H1 (cell line): ENCODE data around the gene KRTAP12-3. TPM values are rescaled to one million over a fixed set of nuclear protein-coding genes. Genes with fewer than 3 reads are reported as not detected.

Experiments
- CTCF ChIA-PET: fragments of 300-600 bp; sonication (Branson Sonifier 250); formaldehyde crosslinking; loops from one replicate; lab custom pipeline; 2021; ENCODE audit not compliant: partially characterized antibody; lab: Charles Lee
- POLR2A ChIA-PET: fragments of 300-600 bp; sonication (Branson Sonifier 250); formaldehyde crosslinking; loops from one replicate; lab custom pipeline; 2021; ENCODE audit warnings: inconsistent platforms; ENCODE audit not compliant: partially characterized antibody; lab: Charles Lee
- DNase-seq, 2 experiments: peaks; one replicate each; pipeline versions ENCODE4 v3.0.0 to v3.0.0-alpha.2; 2010 to 2022; ENCODE audit warnings: low spot score in 2 of 2, low read depth in 1 of 2, mixed read lengths in 1 of 2
- FAIRE-seq: peaks from 2 replicates; lab custom pipeline; 2011; peaks lifted over from hg19 to GRCh38; lab: Jason Lieb, UNC
- H2AFZ ChIP-seq: 2 replicates; pipeline ENCODE4 v1.8.1; 2012; ENCODE audit warnings: low read length, inconsistent platforms
- H2AK5ac ChIP-seq: 2 replicates; pipeline ENCODE4 v1.6.1; 2013; ENCODE audit warnings: low read depth, low read length
- H2BK120ac ChIP-seq: replicated peaks from 2 replicates; pipeline ENCODE3; 2013; ENCODE audit warnings: low read depth, low read length, inconsistent platforms
- H2BK12ac ChIP-seq: 2 replicates; pipeline ENCODE4 v1.6.1; 2013; ENCODE audit warnings: low read depth, low read length
- H2BK15ac ChIP-seq: 2 replicates; pipeline ENCODE4 v1.6.1; 2013; ENCODE audit warnings: low read length
- H2BK20ac ChIP-seq: 2 replicates; pipeline ENCODE4 v1.6.1; 2013; ENCODE audit warnings: low read length
- H2BK5ac ChIP-seq: 2 replicates; pipeline ENCODE4 v1.6.1; 2013; ENCODE audit warnings: low read depth, low read length
- H3K14ac ChIP-seq: 2 replicates; pipeline ENCODE4 v1.6.1; 2013; ENCODE audit warnings: inconsistent platforms; ENCODE audit not compliant: insufficient read length
- H3K18ac ChIP-seq: 2 replicates; pipeline ENCODE4 v1.6.1; 2013; ENCODE audit warnings: low read length; ENCODE audit errors: extremely low read depth
- H3K23ac ChIP-seq: 2 replicates; pipeline ENCODE4 v1.6.1; 2013; ENCODE audit warnings: inconsistent platforms; ENCODE audit not compliant: insufficient read length
- H3K23me2 ChIP-seq: 2 replicates; pipeline ENCODE4 v1.6.1; 2013; ENCODE audit warnings: low read depth, low read length
- H3K27ac ChIP-seq: 2 replicates; pipeline ENCODE4 v1.6.1; 2011; ENCODE audit warnings: low read depth, low read length, inconsistent platforms
- H3K27me3 ChIP-seq, 4 experiments: replicated peaks in 1 of 4; 1 replicate in 1 of 4; 2 replicates in 3 of 4; pipeline versions ENCODE4 v1.6.1 to v1.8.1; 2011 to 2013; ENCODE audit warnings: low read length in 3 of 4, mild to moderate bottlenecking in 3 of 4, inconsistent platforms in 2 of 4, mixed read lengths in 2 of 4, moderate library complexity in 1 of 4; ENCODE audit not compliant: control insufficient read depth in 3 of 4, insufficient read depth in 3 of 4; ENCODE audit errors: extremely low read depth in 1 of 4
- H3K36me3 ChIP-seq, 4 experiments: 2 replicates each; pipeline versions ENCODE4 v1.6.1 to v1.8.1; 2011 to 2013; ENCODE audit warnings: mild to moderate bottlenecking in 4 of 4, low read length in 3 of 4, moderate library complexity in 2 of 4, control low read depth in 1 of 4, inconsistent platforms in 1 of 4; ENCODE audit not compliant: insufficient read depth in 4 of 4, control insufficient read depth in 2 of 4
- H3K4ac ChIP-seq: replicated peaks from 2 replicates; pipeline ENCODE3; 2013; ENCODE audit warnings: low read length, low read depth, mixed read lengths, inconsistent platforms; ENCODE audit not compliant: insufficient read length
- H3K4me1 ChIP-seq, 4 experiments: replicated peaks in 1 of 4; 1 replicate in 1 of 4; 2 replicates in 3 of 4; pipeline versions ENCODE4 v1.6.1 to v1.8.1; 2011 to 2013; ENCODE audit warnings: low read length in 3 of 4, inconsistent platforms in 2 of 4, mixed read lengths in 1 of 4; ENCODE audit not compliant: insufficient read depth in 4 of 4, control insufficient read depth in 3 of 4
- H3K4me2 ChIP-seq, 2 experiments: 2 replicates each; pipeline versions ENCODE4 v1.6.1 to v1.8.1; 2011 to 2013; ENCODE audit warnings: low read depth in 2 of 2, low read length in 2 of 2, control low read depth in 1 of 2, inconsistent platforms in 1 of 2, mild to moderate bottlenecking in 1 of 2; ENCODE audit not compliant: insufficient read depth in 1 of 2
- H3K4me3 ChIP-seq, 4 experiments: fragments of 200-600, 300-600 bp in 1 of 4; sonication (generic), shearing (Covaris generic), sonication (Bioruptor Twin) in 1 of 4; 2 replicates each; pipeline versions ENCODE4 v1.5.1 to v1.8.1; 2011 to 2016; ENCODE audit warnings: low read length in 4 of 4, low read depth in 3 of 4, control low read depth in 2 of 4, inconsistent platforms in 2 of 4, mild to moderate bottlenecking in 2 of 4, mixed read lengths in 1 of 4, moderate library complexity in 1 of 4; ENCODE audit not compliant: insufficient read depth in 2 of 4; ENCODE audit errors: extremely low read depth in 1 of 4
- H3K56ac ChIP-seq: replicated peaks from 2 replicates; pipeline ENCODE3; 2013; ENCODE audit warnings: low read depth, mild to moderate bottlenecking, mixed read lengths, low read length, inconsistent platforms; ENCODE audit not compliant: insufficient read length
- H3K79me1 ChIP-seq: 2 replicates; pipeline ENCODE4 v1.6.1; 2013; ENCODE audit warnings: low read depth, low read length, control low read depth
- H3K79me2 ChIP-seq, 2 experiments: 2 replicates each; pipeline versions ENCODE4 v1.6.1 to v1.8.1; 2012 to 2013; ENCODE audit warnings: low read length in 2 of 2, mild to moderate bottlenecking in 2 of 2, inconsistent platforms in 1 of 2; ENCODE audit not compliant: insufficient read depth in 2 of 2, control insufficient read depth in 1 of 2
- H3K9ac ChIP-seq, 4 experiments: replicated peaks in 1 of 4; 1 replicate in 1 of 4; 2 replicates in 3 of 4; pipeline versions ENCODE4 v1.6.1 to v1.8.1; 2011 to 2013; ENCODE audit warnings: low read depth in 3 of 4, low read length in 3 of 4, control low read depth in 2 of 4, mild to moderate bottlenecking in 2 of 4, moderate library complexity in 2 of 4, inconsistent platforms in 1 of 4; ENCODE audit errors: extremely low read depth in 1 of 4
- H3K9me3 ChIP-seq, 2 experiments: 2 replicates each; pipeline versions ENCODE4 v1.6.1 to v1.8.1; 2012 to 2013; ENCODE audit warnings: mild to moderate bottlenecking in 2 of 2, moderate library complexity in 2 of 2, control low read depth in 1 of 2, inconsistent platforms in 1 of 2, low read depth in 1 of 2, low read length in 1 of 2, mixed read lengths in 1 of 2; ENCODE audit not compliant: insufficient read depth in 2 of 2
- H4K20me1 ChIP-seq, 2 experiments: replicated peaks in 1 of 2; 2 replicates each; pipeline versions ENCODE3 to v1.8.1; 2011 to 2013; ENCODE audit warnings: inconsistent platforms in 2 of 2, low read length in 2 of 2, mild to moderate bottlenecking in 1 of 2; ENCODE audit not compliant: insufficient read depth in 2 of 2, control insufficient read depth in 1 of 2
- H4K5ac ChIP-seq: 2 replicates; pipeline ENCODE4 v1.6.1; 2013; ENCODE audit warnings: low read length, low read depth, mixed read lengths, inconsistent platforms; ENCODE audit not compliant: insufficient read length
- H4K8ac ChIP-seq: 2 replicates; pipeline ENCODE4 v1.8.0; 2013; ENCODE audit warnings: mild to moderate bottlenecking, moderate library complexity, low read length, inconsistent platforms; ENCODE audit not compliant: insufficient read depth; ENCODE audit errors: extremely low read depth
- H4K91ac ChIP-seq: replicated peaks from 2 replicates; pipeline ENCODE3; 2013; ENCODE audit warnings: low read length, mixed read lengths, inconsistent platforms; ENCODE audit not compliant: insufficient read length
- E2F6 ChIP-seq: IDR thresholded peaks from 2 replicates; pipeline ENCODE4 v1.6.1; 2012; ENCODE audit warnings: inconsistent platforms
- HDAC2 ChIP-seq, 2 experiments: fragments of 300-600 bp in 1 of 2; sonication (generic) in 1 of 2; IDR thresholded peaks; 2 replicates each; pipeline ENCODE4 v1.6.1; 2011 to 2012; ENCODE audit warnings: low read depth in 2 of 2, low read length in 2 of 2, mild to moderate bottlenecking in 2 of 2, moderate library complexity in 2 of 2, borderline replicate concordance in 1 of 2, inconsistent platforms in 1 of 2
- MAX ChIP-seq: IDR thresholded peaks from 2 replicates; pipeline ENCODE4 v1.6.1; 2012; ENCODE audit warnings: inconsistent platforms
- PHF8 ChIP-seq: fragments of 200-600 bp; sonication (generic); conservative IDR thresholded peaks from 2 replicates; pipeline ENCODE4 v1.7.1; 2012; ENCODE audit warnings: low read depth, mild to moderate bottlenecking, inconsistent platforms, low read length, moderate library complexity
- SP1 ChIP-seq: IDR thresholded peaks from 2 replicates; pipeline ENCODE4 v1.6.1; 2011; ENCODE audit warnings: low read depth, low read length
- WGBS, 2 experiments: shearing (Covaris generic) in 1 of 2; methylation state at CpG; one replicate each; pipeline versions ENCODE4 v1.1.6 to v1.1.7; 2013 to 2015; ENCODE audit warnings: low lambda C conversion rate in 2 of 2, mixed read lengths in 2 of 2, inconsistent platforms in 1 of 2, low coverage in 1 of 2, missing lambda C conversion rate in 1 of 2; ENCODE audit not compliant: insufficient replicate concordance in 2 of 2, insufficient coverage in 1 of 2, insufficient read length in 1 of 2; ENCODE audit errors: extremely low coverage in 1 of 2, missing lambda C conversion rate in 1 of 2; 5-methylcytosine and 5-hydroxymethylcytosine counted together
- polyA plus RNA-seq, 7 experiments: library from polyadenylated mRNA; depleted of rRNA in 3 of 7; stranded (reverse) in 5 of 7; unstranded in 2 of 7; fragments of >200 nt in 5 of 7; fragments of 200-250 nt in 2 of 7; gene quantifications; 1 replicate in 5 of 7; 2 replicates in 1 of 7; 4 replicates in 1 of 7; pipeline versions ENCODE4 v1.2.1 to v1.2.3, GENCODE V29; 2011 to 2013; ENCODE audit warnings: missing spikeins in 2 of 7, mixed read lengths in 2 of 7
- total RNA-seq: library from RNA; stranded (reverse); fragmentation: NEBNext Ultra II Directional; extraction: Animal tissue kit (Norgen Biotek cat#: 25700); gene quantifications from 2 replicates; pipeline ENCODE4 v1.2.1, GENCODE V29; 2021

The KRTAP12-3 gene
- total and polyA plus RNA-seq, 2 of the 8 experiments (the other 6 are each of a cell fraction or from before 2014, with no cell fraction given): not detected

- ChIA-PET CTCF (interaction anchor here (1.0 kb wide), 1 partner anchor 34 kb away, joined by 3 read pairs; no protein-coding TSS in a partner anchor), POLR2A (no interaction called here)
- no peak overlapping the region for H2BK20ac ChIP-seq
- no peak overlapping the region for H3K23ac ChIP-seq
- H2AFZ ChIP-seq: no peak overlapping the region
- no peak overlapping the region for H3K4me2 ChIP-seq
- no peak for DNase-seq
- no peaks in the 10 kb centered on the region for H3K23me2 ChIP-seq
- no peak overlapping the region for H4K8ac ChIP-seq
- 79% methylated on average over 14 of the region's 14 CpGs; no CpG with 5 or more reads in 1 of the 2 experiments for WGBS, 2 experiments
- H4K20me1 ChIP-seq: no peaks in the 10 kb centered on the region
- no peaks in the 10 kb centered on the region; the same call in 1 of the 2 replicates for H3K79me1 ChIP-seq
- peaks cover 0 to 4% of the 10 kb centered on the region in 2 experiments; a peak in 2 of 4 replicates for H3K9me3 ChIP-seq
- no peak overlapping the region for H3K4me3 ChIP-seq
- H2BK15ac ChIP-seq: no peak overlapping the region
- TF ChIP-seq HDAC2 (IDR thresholded peaks at IDR 0.05; ENCODE audit: borderline replicate concordance in 1 of 2, low read depth in 2 of 2, low read length in 2 of 2) (no peak), MAX (peak; percentile 90), PHF8 (no peak), E2F6 (peak; percentile 96), SP1 (peak; percentile 56; the same call in 1 of the 2 replicates)
- H2BK120ac ChIP-seq: no peak overlapping the region
- H3K36me3 ChIP-seq: no peaks in the 10 kb centered on the region
- no peak overlapping the region for H3K14ac ChIP-seq
- no peak overlapping the region for H3K4ac ChIP-seq
- no peak overlapping the region for H3K27ac ChIP-seq
- no peak overlapping the region for H4K5ac ChIP-seq
- no peak overlapping the region for H2BK5ac ChIP-seq
- H2BK12ac ChIP-seq: no peak overlapping the region
- peaks cover 0 to 2% (median 0%) of the 10 kb centered on the region in 4 experiments; a peak in 1 of 7 replicates for H3K27me3 ChIP-seq
- no peaks in the 10 kb centered on the region; a peak in 1 of 7 replicates for H3K4me1 ChIP-seq
- no peak overlapping the region for H2AK5ac ChIP-seq
- no peak for FAIRE-seq
- H3K79me2 ChIP-seq: no peaks in the 10 kb centered on the region
- no peak overlapping the region for H4K91ac ChIP-seq
- H3K18ac ChIP-seq: no peak overlapping the region
- no peak overlapping the region for H3K9ac ChIP-seq
- H3K56ac ChIP-seq: no peak overlapping the region
These were observed 4.6 kb upstream of the KRTAP12-3 start for GRCh38 chr21:44653123-44653522.
